Stimulated activated CD4-positive, alpha-beta T cell treated with anti-CD3 and anti-CD28 coated beads, Interleukin-1b, Interleukin-23, amount 100 ng/mL, for 24 hours (primary cell): ENCODE data around the gene INHBB.
"Not testable (repeated sequence)": the region's sequence is repeated elsewhere in the genome, so short reads cannot be mapped to it uniquely, and the experiment has no call there.

Source experiments
- DNase-seq, 4 experiments: peaks; one replicate each; pipeline ENCODE4 v3.0.0-alpha.2; 2020; ENCODE audit warnings: low read depth in 4 of 4, low spot score in 1 of 4

Gene INHBB

DNA sequence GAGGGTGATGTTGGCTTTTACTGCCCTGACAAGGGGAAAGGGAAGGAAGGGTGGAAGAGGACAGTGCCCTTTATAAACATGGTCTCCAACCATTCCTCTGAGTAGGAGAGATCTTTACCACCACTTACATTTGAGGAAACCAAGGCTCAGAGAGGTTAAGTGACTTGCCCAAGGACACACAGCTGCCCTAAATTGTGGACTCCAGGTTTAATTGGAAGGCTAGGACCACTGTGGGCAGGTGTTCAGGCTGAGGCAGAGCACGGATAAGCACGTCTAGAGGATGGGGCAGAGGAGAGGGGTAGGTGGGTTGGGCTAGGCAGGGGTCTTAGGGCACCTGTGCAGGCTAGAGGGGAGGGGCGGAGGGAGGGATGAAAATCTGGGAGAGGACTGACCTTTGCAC, 32.7 kb downstream of the INHBB start:
- DNase-seq, result no peak

DNA sequence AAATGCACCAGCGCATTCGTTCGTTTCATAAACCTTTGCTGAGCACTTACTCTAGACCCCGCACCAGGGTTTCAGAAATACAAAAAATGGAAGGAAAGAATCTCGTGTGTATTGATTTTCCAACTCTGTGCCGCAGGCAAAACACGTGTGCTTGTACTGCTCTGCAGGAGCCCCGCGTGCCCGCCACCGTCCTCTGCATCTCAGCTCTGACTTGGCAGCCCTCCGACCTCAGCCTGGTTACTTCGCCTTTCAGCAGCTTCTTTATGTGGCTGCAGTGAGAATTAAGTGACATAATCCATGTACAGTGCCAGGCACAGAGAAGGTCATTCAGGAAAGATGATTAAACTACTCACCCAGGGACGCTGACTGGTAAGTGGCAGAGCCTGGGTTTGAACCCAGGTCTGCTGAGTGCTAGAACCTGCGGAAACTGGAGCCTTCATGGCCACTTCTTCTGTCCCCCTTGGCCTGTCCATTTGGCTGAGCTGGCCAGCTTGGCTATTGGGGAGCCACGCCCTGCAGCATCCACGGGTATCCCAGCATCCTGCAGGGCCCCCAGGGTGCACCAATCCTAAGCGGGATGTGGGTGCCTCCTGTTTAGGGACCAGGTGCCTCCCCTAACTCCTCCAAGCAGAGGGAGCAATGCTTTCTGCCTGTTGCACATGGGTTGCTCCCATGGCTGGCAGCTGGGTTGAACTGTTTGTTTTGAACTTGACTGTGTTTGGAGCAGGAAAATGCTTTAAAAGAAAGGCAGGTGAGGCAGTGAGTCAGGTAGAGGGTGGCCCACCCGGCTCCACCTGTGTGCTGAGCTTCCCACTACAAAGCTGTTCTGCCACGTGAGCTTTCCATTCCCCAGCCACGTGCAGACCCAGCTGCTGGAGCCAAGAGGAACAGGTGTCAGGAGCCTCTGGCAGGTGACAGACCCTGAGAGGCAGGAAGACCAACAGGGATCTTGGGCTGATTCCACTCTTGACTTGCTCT, 34.3 kb downstream of the INHBB start:
- no peak for DNase-seq

DNA sequence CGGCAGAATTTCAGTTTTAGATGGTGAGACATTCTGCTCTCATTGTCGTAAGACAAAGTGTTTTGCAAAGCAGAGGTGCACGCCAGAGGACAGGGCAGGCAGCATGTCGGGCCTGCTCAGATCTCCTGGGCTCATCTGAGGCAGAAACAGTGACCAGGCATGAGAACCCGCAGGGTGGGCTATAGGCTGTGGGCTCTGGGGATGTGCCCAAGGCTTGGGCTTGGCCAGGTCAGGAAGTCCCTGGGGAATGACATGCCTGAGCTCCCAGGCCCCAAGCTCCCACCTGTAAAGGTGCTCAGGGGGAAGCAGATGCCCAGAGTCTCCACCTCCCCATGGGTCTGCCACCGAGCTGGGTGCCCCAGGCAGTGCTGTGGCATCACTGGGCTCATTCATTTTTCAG, 35.3 kb downstream of the INHBB start:
- no peak for DNase-seq

DNA sequence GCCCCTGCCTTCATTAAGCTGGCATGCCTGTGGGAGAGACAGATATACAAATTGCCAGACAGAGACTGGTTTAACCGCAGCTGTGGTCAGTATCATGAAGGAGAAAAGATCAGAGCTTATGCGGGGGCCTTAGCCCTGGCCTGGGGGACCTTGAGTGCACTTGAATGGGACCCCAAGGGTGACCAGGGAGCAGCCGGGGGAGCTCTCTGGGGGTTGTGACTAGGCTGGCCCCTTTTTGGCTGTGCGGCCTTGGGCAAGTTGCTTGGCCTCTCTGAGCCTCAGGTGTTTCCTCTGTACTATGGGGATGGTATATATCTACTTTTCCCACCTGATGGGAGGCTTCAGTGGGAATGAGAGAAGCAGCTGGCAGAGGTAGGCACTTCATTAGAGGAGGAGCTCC, 35.7 kb downstream of the INHBB start:
- DNase-seq, result no peak

DNA sequence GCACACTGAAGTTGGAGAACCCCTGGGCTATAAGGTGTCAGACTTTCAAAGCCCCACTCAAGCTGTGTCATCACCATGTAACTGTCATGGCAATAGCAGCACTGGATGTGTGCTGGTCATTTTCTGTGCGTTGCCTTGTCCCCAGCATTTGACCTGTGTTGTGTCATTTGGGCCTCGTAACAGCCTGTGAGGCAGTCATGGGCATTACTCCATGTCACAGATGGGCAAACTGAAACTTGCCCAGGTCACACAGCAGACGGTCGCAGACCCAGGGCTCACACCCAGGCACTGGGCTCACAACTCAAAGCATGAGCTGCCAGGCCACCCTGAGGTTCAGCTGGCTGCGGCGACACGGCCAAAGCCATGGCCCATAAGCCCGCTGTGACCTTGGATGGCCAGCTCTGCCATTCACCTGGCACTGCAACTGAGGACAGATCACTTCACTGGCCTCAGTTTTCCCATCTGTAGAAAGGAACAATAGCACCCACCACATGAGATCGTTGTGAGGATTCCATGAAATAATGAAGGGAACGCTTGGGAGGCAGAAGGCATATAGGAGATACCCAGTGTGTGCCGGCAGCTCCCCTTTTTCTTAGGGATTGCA, 36.7 kb downstream of the INHBB start:
- DNase-seq, result no peak

DNA sequence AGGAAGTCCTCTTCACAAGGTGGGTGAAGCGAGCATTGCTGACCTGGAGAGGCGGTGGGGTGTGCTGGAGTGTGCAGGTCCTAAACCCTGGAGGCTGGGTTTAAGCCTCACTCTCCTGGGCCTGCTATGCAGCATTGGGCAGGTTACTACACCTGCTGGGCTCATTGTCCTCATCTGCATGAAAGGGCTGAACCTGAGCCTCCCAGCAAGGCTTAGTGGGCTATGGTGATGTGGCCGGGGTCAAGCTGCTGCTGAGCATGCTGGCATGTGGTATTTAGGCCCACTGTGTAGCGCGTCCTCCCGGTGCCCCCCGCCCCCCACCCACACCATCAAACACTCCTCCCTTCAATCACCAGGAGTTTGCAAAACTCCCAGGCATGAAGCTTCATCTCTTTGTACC, 37.3 kb downstream of the INHBB start:
- no peak for DNase-seq

DNA sequence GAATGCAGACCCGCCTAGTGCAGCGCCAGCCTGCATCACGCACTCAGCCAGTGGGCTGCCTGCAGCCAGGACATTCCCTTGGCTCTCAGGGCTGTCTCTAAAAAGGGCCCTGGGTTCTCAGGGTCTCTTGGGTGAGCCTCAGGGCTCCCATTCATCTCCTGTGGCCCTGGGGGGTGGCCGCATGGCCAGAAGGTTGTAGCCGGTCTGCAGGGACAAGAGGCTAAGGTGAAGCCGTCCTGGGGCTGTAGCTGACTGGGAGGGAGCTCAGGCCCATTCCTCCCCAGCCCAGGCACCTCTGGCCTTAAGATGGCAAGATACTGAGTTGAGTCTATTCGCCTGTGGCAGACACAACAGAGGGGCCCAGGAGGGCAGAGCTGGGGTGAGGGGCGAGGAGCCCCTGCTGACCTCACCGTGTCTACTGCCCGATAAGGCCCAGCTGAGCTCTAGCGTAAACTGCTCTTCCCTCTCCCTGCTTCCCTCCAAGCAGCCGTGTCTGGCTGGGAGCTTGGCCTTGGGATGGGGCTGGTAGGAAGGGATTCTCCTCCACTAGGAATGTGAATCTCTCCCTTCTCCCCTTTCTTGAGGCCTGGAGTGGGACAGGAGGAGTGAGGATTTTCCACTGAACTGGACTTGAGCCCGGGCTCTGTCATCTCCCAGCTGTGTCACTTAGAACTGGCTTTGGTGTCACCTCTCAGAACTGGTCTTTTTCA, 37.9 kb downstream of the INHBB start:
- DNase-seq, result no peak

DNA sequence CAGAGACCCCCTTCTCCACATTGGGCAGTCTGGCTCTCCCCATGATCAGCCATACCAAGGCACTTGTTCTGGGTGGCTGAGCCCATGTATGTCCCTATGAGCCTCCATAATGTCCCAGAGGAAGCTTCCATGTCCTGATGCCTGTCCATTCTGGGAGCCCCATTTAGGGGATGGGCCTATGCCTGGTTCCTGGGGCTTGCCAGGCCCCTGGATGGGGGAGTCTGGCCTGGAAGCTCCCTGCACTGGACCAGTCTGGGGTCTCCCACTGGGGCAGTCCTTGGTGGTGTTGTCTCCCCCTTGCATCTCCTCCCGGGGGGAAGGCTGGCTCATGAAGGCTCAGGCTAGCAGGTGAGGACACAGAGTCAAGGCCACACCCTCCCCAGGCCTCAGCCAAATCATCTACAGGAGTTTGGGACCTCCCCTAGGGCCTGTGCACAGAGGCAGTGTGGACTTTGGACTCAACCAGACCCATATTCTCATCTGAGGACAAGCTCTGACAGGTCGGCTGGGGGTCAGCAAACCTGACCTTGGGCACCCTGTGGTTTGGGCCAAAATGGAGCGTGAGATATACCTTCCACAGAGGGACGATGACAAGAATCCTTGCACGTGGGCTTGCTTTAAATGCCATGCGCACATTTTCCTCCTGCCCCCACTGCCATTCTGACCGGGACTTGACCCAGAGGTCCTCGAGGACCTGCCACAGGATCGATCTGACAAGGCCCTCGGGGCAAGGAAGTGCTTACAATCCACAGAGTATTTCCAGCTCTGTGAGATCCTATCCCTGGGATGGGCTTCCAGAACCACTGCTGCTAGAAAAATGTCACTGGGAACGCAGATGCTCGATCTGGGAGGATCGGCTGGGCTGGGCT, 38.8 kb downstream of the INHBB start:
- DNase-seq, result no peak

DNA sequence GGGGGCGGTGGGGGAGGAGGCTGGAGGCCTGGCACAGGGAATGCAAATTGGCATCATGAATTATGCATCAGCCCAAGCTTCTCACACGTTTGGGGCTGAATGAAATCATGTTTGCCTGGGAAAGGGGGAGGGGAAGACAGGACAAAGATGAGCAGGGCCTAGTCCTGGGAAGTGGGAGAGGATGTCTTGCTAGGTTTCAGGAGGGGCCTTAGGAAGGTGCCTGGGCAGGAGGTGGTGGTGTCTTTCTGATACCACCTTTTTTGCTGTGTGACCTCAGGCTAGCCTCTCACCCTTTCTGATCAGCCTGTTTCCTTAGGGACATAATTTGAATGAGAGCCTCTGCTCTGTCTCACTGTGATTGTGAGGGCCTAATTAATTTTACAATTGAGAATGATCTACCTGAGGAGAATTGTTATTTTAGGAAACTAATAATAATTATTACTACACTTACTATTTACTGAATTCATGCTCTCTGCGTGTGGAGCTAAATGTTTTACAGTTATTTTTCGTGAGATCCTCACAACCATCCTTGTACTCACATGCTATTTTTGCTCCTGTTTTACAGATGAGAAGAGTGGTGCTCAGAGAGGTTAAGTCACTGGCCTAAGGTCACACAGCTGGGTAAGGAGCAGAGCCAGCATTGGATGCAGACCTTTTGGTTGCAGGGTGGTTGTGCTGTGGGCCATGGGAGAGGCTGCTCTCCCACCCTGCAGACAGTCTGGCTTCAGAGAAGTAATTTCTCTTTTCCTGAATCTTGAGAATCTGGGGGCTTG, 39.6 kb downstream of the INHBB start:
- DNase-seq, result no peak

DNA sequence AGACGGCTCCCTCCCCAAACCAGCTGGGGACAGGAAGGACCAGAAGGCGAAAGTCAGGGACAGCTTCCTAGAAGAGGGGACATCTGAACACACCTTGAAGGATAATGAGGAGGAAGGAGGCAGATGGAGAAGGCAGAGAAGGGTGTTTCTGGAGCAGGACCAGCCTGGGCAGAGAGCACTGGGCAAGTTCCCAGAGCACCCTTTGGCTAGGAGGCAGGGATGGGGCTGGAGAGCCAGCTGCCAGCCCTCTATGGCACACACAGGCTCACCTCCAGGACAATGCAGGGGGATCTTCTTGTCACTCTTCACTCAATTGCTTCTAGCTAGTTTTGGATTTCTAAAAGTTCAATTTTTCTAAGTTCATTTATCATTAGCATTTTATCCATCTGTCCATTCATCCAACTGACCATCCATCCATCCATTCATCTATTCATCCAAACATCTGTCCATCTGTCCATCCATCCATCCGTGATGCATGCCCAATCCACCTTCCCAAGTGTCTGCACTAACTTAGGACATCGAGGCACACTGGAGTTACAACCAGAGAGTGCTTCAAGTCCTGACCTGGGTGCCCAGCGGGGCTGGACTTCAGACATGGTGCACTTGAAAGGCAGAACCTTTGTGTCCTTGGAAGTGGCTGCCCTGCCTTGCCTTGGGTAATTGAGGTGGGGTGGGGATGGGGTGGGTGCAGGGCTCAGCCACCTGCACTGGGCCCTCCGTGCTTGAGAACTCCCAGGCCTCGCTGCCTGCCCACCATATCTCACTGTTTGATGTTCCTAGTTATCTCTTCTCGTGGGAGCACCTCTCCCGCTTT, 42.5 kb downstream of the INHBB start:
- DNase-seq, result no peak

DNA sequence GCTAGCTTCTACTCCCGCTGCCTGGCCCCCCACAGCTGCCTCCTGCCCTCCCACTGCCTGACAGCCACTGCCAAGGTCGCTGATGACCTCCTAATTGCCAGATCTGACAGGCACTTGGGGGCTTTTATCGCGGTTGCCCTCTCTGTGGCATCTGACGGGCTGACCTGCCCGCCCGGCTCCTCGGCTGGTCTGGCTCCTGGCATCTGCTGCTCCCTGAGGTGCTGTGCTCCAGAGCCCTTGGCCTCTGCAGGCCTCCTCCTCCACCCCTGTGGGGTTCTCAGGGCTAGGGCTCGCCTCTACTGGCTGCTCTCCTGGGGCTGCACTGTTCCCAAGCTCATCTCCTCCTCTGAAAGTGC, 43.1 kb downstream of the INHBB start:
- no peak for DNase-seq

DNA sequence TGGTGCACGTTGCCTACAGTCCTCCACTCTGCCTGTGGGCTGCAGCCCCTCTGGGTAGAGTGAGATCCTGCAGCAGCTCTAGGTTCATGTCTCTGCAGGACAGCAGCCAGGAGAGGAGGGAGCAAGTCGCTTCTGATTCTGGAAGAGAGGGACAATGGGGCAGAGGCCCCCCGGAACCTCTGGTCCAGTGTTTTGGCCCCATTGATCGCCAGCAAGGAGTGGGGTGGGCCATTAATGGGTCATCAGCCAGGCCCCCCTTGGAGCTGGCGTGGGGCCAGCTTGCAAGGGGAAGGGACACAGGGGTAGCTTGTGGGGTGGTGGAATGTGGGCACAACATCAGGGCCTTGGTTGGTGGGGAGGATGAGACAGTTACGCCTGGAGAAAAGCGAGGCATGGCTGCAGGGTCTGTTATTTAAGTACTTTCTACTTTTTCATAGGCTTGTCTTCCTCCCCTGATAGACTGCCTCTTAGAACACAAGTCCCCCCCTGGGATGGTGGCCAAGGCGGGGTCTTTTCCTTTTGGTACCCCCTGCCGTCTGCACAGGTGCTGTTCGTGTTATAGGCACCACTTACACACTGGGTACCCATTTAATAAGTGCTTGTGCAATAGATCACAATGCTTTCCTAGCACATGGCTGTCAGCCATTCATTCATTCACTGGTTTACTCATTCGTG, 44.6 kb downstream of the INHBB start:
- no peak for DNase-seq

DNA sequence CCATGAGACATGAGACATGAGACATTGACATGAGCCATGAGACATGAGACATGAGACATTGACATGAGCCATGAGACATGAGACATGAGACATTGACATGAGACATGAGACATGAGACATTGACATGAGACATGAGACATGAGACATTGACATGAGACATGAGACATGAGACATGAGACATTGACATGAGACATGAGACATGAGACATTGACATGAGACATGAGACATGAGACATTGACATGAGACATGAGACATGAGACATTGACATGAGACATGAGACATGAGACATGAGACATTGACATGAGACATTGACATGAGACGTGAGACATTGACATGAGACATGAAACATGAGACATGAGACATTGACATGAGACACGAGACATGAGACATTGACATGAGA, 45.4 kb downstream of the INHBB start:
- DNase-seq, result not testable (repeated sequence)

DNA sequence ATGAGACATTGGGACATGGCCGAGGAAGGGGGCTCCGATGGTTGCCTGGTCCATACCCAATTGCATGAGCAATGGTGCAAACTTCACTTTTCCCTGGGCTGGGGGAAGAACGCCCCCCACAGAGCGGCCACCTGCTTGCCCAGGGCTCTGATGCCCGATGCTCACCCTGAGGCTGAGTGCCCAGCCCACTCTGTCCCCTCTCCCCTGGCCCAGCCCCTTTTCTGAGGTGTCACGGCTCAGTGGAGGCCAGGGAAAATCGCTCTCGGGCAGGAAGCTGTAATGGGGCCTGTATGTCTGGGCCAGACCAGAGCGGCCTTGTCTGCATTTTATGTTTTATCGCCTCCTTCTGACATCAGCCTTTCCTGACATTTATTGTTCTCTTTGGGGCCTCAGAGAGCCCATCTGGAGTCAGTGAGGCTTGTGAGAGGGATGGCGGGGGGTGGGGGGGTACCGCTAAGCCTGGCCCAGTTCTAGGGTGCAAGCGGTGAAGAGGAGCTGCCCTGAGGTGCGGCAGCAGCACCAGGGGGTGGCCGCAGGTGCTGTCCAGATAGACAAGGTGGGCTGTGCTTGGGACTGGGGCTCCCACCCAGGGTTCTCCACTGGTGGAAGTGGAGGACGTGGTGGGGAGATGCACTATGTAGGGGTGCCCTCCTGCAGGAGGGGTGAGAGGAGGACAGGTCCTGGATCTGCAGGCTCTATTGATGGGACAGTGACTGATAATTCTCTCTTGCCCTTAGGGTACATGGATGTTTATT, 46.2 kb downstream of the INHBB start:
- DNase-seq, result no peak

DNA sequence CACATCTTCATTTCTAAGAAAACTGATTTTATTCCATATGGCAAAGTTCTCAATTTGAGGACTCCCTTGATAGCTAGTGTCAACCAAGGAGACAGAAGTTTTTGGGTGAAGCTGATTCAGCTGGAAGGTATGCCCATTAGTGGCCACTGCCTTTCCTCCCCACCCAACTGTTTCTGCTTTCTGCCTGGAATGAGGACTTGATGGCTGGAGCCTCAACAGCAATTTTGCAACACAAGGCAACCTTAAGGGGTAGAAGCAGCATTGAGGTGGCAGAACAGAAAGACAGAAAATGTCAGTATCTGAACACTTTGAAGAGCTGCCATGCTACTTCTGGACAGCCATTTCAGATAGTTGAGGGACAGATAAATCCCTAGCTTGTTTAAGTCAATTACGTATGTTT, 47.0 kb downstream of the INHBB start:
- DNase-seq, result no peak

DNA sequence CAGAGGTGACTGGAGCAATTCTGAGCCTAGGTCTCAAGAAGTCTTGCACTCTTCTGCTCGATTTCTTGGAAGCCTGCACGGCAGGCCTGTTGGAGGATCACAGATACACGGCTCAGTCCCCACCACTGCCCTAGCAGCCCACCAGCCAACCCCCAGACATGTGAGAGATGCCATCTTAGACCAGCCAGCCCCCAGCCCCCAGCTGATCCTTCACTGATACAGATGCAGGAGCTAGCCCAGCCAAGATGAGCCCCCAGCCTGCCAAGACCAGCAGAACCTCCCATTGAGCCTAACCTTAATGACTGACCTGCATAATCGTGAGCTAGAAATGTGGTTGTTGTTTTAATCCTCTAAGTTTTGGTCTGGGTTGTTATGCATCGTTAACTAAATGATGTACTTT, 47.5 kb downstream of the INHBB start:
- DNase-seq, result no peak

DNA sequence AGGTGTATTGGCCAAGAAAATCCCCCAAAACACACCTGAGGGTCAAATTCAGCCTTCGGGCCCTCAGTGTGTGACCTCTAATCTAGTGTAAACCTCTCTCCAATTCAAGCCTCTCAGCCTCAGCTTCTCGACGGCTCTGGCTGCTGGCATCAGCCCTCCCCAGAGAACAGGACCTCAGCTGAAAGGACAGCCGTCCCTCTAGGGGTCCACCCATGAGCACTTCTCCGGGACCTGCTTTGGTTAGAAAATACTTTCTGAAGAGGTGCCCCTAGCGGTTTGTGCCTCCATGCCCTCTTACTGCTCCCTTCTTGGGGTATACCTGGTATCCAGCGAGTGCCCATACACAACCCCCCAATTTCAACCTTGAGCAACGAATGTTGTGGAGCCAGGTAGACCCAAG, 48.8 kb downstream of the INHBB start:
- DNase-seq, result no peak
